H1 (cell line): Measurements from ENCODE around the gene TSPAN5. TPM values are rescaled to one million over a fixed set of nuclear protein-coding genes. Genes with fewer than 3 reads are reported as not detected.

Source experiments
- CTCF ChIA-PET: fragments of 300-600 bp; sonication (Branson Sonifier 250); formaldehyde crosslinking; loops from one replicate; lab custom pipeline; 2021; ENCODE audit not compliant: partially characterized antibody; lab: Charles Lee
- POLR2A ChIA-PET: fragments of 300-600 bp; sonication (Branson Sonifier 250); formaldehyde crosslinking; loops from one replicate; lab custom pipeline; 2021; ENCODE audit warnings: inconsistent platforms; ENCODE audit not compliant: partially characterized antibody; lab: Charles Lee
- DNase-seq, 2 experiments: peaks; one replicate each; pipeline versions ENCODE4 v3.0.0 to v3.0.0-alpha.2; 2010 to 2022; ENCODE audit warnings: low spot score in 2 of 2, low read depth in 1 of 2, mixed read lengths in 1 of 2
- FAIRE-seq: peaks from 2 replicates; lab custom pipeline; 2011; peaks lifted over from hg19 to GRCh38; lab: Jason Lieb, UNC
- H2AFZ ChIP-seq: 2 replicates; pipeline ENCODE4 v1.8.1; 2012; ENCODE audit warnings: low read length, inconsistent platforms
- H2AK5ac ChIP-seq: 2 replicates; pipeline ENCODE4 v1.6.1; 2013; ENCODE audit warnings: low read depth, low read length
- H2BK120ac ChIP-seq: replicated peaks from 2 replicates; pipeline ENCODE3; 2013; ENCODE audit warnings: low read depth, low read length, inconsistent platforms
- H2BK12ac ChIP-seq: 2 replicates; pipeline ENCODE4 v1.6.1; 2013; ENCODE audit warnings: low read depth, low read length
- H2BK15ac ChIP-seq: 2 replicates; pipeline ENCODE4 v1.6.1; 2013; ENCODE audit warnings: low read length
- H2BK20ac ChIP-seq: 2 replicates; pipeline ENCODE4 v1.6.1; 2013; ENCODE audit warnings: low read length
- H2BK5ac ChIP-seq: 2 replicates; pipeline ENCODE4 v1.6.1; 2013; ENCODE audit warnings: low read depth, low read length
- H3K14ac ChIP-seq: 2 replicates; pipeline ENCODE4 v1.6.1; 2013; ENCODE audit warnings: inconsistent platforms; ENCODE audit not compliant: insufficient read length
- H3K18ac ChIP-seq: 2 replicates; pipeline ENCODE4 v1.6.1; 2013; ENCODE audit warnings: low read length; ENCODE audit errors: extremely low read depth
- H3K23ac ChIP-seq: 2 replicates; pipeline ENCODE4 v1.6.1; 2013; ENCODE audit warnings: inconsistent platforms; ENCODE audit not compliant: insufficient read length
- H3K23me2 ChIP-seq: 2 replicates; pipeline ENCODE4 v1.6.1; 2013; ENCODE audit warnings: low read depth, low read length
- H3K27ac ChIP-seq: 2 replicates; pipeline ENCODE4 v1.6.1; 2011; ENCODE audit warnings: low read depth, low read length, inconsistent platforms
- H3K27me3 ChIP-seq, 4 experiments: replicated peaks in 1 of 4; 1 replicate in 1 of 4; 2 replicates in 3 of 4; pipeline versions ENCODE4 v1.6.1 to v1.8.1; 2011 to 2013; ENCODE audit warnings: low read length in 3 of 4, mild to moderate bottlenecking in 3 of 4, inconsistent platforms in 2 of 4, mixed read lengths in 2 of 4, moderate library complexity in 1 of 4; ENCODE audit not compliant: control insufficient read depth in 3 of 4, insufficient read depth in 3 of 4; ENCODE audit errors: extremely low read depth in 1 of 4
- H3K36me3 ChIP-seq, 4 experiments: 2 replicates each; pipeline versions ENCODE4 v1.6.1 to v1.8.1; 2011 to 2013; ENCODE audit warnings: mild to moderate bottlenecking in 4 of 4, low read length in 3 of 4, moderate library complexity in 2 of 4, control low read depth in 1 of 4, inconsistent platforms in 1 of 4; ENCODE audit not compliant: insufficient read depth in 4 of 4, control insufficient read depth in 2 of 4
- H3K4ac ChIP-seq: replicated peaks from 2 replicates; pipeline ENCODE3; 2013; ENCODE audit warnings: low read length, low read depth, mixed read lengths, inconsistent platforms; ENCODE audit not compliant: insufficient read length
- H3K4me1 ChIP-seq, 4 experiments: replicated peaks in 1 of 4; 1 replicate in 1 of 4; 2 replicates in 3 of 4; pipeline versions ENCODE4 v1.6.1 to v1.8.1; 2011 to 2013; ENCODE audit warnings: low read length in 3 of 4, inconsistent platforms in 2 of 4, mixed read lengths in 1 of 4; ENCODE audit not compliant: insufficient read depth in 4 of 4, control insufficient read depth in 3 of 4
- H3K4me2 ChIP-seq, 2 experiments: 2 replicates each; pipeline versions ENCODE4 v1.6.1 to v1.8.1; 2011 to 2013; ENCODE audit warnings: low read depth in 2 of 2, low read length in 2 of 2, control low read depth in 1 of 2, inconsistent platforms in 1 of 2, mild to moderate bottlenecking in 1 of 2; ENCODE audit not compliant: insufficient read depth in 1 of 2
- H3K4me3 ChIP-seq, 4 experiments: fragments of 200-600, 300-600 bp in 1 of 4; sonication (generic), shearing (Covaris generic), sonication (Bioruptor Twin) in 1 of 4; 2 replicates each; pipeline versions ENCODE4 v1.5.1 to v1.8.1; 2011 to 2016; ENCODE audit warnings: low read length in 4 of 4, low read depth in 3 of 4, control low read depth in 2 of 4, inconsistent platforms in 2 of 4, mild to moderate bottlenecking in 2 of 4, mixed read lengths in 1 of 4, moderate library complexity in 1 of 4; ENCODE audit not compliant: insufficient read depth in 2 of 4; ENCODE audit errors: extremely low read depth in 1 of 4
- H3K56ac ChIP-seq: replicated peaks from 2 replicates; pipeline ENCODE3; 2013; ENCODE audit warnings: low read depth, mild to moderate bottlenecking, mixed read lengths, low read length, inconsistent platforms; ENCODE audit not compliant: insufficient read length
- H3K79me1 ChIP-seq: 2 replicates; pipeline ENCODE4 v1.6.1; 2013; ENCODE audit warnings: low read depth, low read length, control low read depth
- H3K79me2 ChIP-seq, 2 experiments: 2 replicates each; pipeline versions ENCODE4 v1.6.1 to v1.8.1; 2012 to 2013; ENCODE audit warnings: low read length in 2 of 2, mild to moderate bottlenecking in 2 of 2, inconsistent platforms in 1 of 2; ENCODE audit not compliant: insufficient read depth in 2 of 2, control insufficient read depth in 1 of 2
- H3K9ac ChIP-seq, 4 experiments: replicated peaks in 1 of 4; 1 replicate in 1 of 4; 2 replicates in 3 of 4; pipeline versions ENCODE4 v1.6.1 to v1.8.1; 2011 to 2013; ENCODE audit warnings: low read depth in 3 of 4, low read length in 3 of 4, control low read depth in 2 of 4, mild to moderate bottlenecking in 2 of 4, moderate library complexity in 2 of 4, inconsistent platforms in 1 of 4; ENCODE audit errors: extremely low read depth in 1 of 4
- H3K9me3 ChIP-seq, 2 experiments: 2 replicates each; pipeline versions ENCODE4 v1.6.1 to v1.8.1; 2012 to 2013; ENCODE audit warnings: mild to moderate bottlenecking in 2 of 2, moderate library complexity in 2 of 2, control low read depth in 1 of 2, inconsistent platforms in 1 of 2, low read depth in 1 of 2, low read length in 1 of 2, mixed read lengths in 1 of 2; ENCODE audit not compliant: insufficient read depth in 2 of 2
- H4K20me1 ChIP-seq, 2 experiments: replicated peaks in 1 of 2; 2 replicates each; pipeline versions ENCODE3 to v1.8.1; 2011 to 2013; ENCODE audit warnings: inconsistent platforms in 2 of 2, low read length in 2 of 2, mild to moderate bottlenecking in 1 of 2; ENCODE audit not compliant: insufficient read depth in 2 of 2, control insufficient read depth in 1 of 2
- H4K5ac ChIP-seq: 2 replicates; pipeline ENCODE4 v1.6.1; 2013; ENCODE audit warnings: low read length, low read depth, mixed read lengths, inconsistent platforms; ENCODE audit not compliant: insufficient read length
- H4K8ac ChIP-seq: 2 replicates; pipeline ENCODE4 v1.8.0; 2013; ENCODE audit warnings: mild to moderate bottlenecking, moderate library complexity, low read length, inconsistent platforms; ENCODE audit not compliant: insufficient read depth; ENCODE audit errors: extremely low read depth
- H4K91ac ChIP-seq: replicated peaks from 2 replicates; pipeline ENCODE3; 2013; ENCODE audit warnings: low read length, mixed read lengths, inconsistent platforms; ENCODE audit not compliant: insufficient read length
- BCL11A ChIP-seq, 2 experiments: IDR thresholded peaks; one replicate each; pipeline ENCODE4 v1.6.1; 2011; ENCODE audit warnings: low read depth in 2 of 2, low read length in 2 of 2, mild to moderate bottlenecking in 2 of 2
- CHD2 ChIP-seq: IDR thresholded peaks from 2 replicates; pipeline ENCODE4 v1.6.1; 2012; ENCODE audit warnings: low read length, improper control_type of control experiment
- CREB1 ChIP-seq: IDR thresholded peaks from 2 replicates; pipeline ENCODE4 v1.6.1; 2012; ENCODE audit warnings: inconsistent platforms
- CTBP2 ChIP-seq: IDR thresholded peaks from 2 replicates; pipeline ENCODE4 v1.7.0; 2011; ENCODE audit warnings: borderline replicate concordance, mild to moderate bottlenecking, moderate library complexity, mixed read lengths, low read length; ENCODE audit not compliant: insufficient read depth, insufficient read length
- HDAC6 ChIP-seq: IDR thresholded peaks from one replicate; pipeline ENCODE4 v1.7.1; 2012; ENCODE audit warnings: low read depth, mild to moderate bottlenecking, inconsistent platforms, low read length, moderate library complexity
- KDM5A ChIP-seq: fragments of 200-600 bp; IDR thresholded peaks from 2 replicates; pipeline ENCODE4 v1.7.1; 2012; ENCODE audit warnings: mild to moderate bottlenecking, low read length, inconsistent platforms, mixed read lengths
- NRF1 ChIP-seq: IDR thresholded peaks from 2 replicates; pipeline ENCODE4 v1.6.1; 2011; ENCODE audit warnings: mild to moderate bottlenecking, low read depth, low read length, improper control_type of control experiment
- SUZ12 ChIP-seq: fragments of 200-600 bp; sonication (generic); IDR thresholded peaks from 2 replicates; pipeline ENCODE4 v1.6.1; 2012; ENCODE audit warnings: mild to moderate bottlenecking, inconsistent platforms, low read length, moderate library complexity, mixed read lengths
- WGBS, 2 experiments: shearing (Covaris generic) in 1 of 2; methylation state at CpG; one replicate each; pipeline versions ENCODE4 v1.1.6 to v1.1.7; 2013 to 2015; ENCODE audit warnings: low lambda C conversion rate in 2 of 2, mixed read lengths in 2 of 2, inconsistent platforms in 1 of 2, low coverage in 1 of 2, missing lambda C conversion rate in 1 of 2; ENCODE audit not compliant: insufficient replicate concordance in 2 of 2, insufficient coverage in 1 of 2, insufficient read length in 1 of 2; ENCODE audit errors: extremely low coverage in 1 of 2, missing lambda C conversion rate in 1 of 2; 5-methylcytosine and 5-hydroxymethylcytosine counted together
- polyA plus RNA-seq, 7 experiments: library from polyadenylated mRNA; depleted of rRNA in 3 of 7; stranded (reverse) in 5 of 7; unstranded in 2 of 7; fragments of >200 nt in 5 of 7; fragments of 200-250 nt in 2 of 7; gene quantifications; 1 replicate in 5 of 7; 2 replicates in 1 of 7; 4 replicates in 1 of 7; pipeline versions ENCODE4 v1.2.1 to v1.2.3, GENCODE V29; 2011 to 2013; ENCODE audit warnings: missing spikeins in 2 of 7, mixed read lengths in 2 of 7
- total RNA-seq: library from RNA; stranded (reverse); fragmentation: NEBNext Ultra II Directional; extraction: Animal tissue kit (Norgen Biotek cat#: 25700); gene quantifications from 2 replicates; pipeline ENCODE4 v1.2.1, GENCODE V29; 2021
- TF ChIP-seq, protein P1 (sequence below): IDR thresholded peaks from 2 replicates; pipeline ENCODE4 v1.6.1; 2012; ENCODE audit warnings: low read length, inconsistent platforms

The TSPAN5 gene
- total and polyA plus RNA-seq, 2 of the 8 experiments (the other 6 are each of a cell fraction or from before 2014, with no cell fraction given) = 17.6 to 21.2 TPM

DNA sequence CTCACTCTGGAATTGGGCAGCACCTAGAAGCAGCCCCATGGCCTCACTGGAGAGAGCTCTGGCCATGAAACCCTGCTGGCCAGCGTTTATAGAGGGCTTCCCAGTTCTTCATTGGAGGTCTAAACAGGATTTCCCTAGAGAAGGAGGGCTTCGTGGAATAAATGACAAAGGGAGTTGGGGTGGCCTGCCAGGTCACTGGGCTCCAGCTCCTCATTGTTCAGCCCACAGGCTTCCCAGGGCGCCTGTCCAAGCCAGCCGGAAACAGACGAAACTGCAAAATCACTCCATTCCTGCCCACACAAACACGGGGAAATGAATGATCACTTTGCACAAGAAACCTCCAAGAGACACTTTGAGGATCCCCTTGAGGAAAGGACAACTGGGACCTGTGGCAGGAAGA lies 189.7 kb downstream of the TSPAN5 start:
- FAIRE-seq (no peak), DNase-seq (no peak)
- Histone ChIP-seq H3K14ac (no peak overlapping the region), H3K79me2 (no peaks in the 10 kb centered on the region), H2BK15ac (no peak overlapping the region), H3K56ac (no peak overlapping the region), H3K23ac (no peak overlapping the region), H4K91ac (no peak overlapping the region), H3K4me3 (no peak overlapping the region), H2BK5ac (no peak overlapping the region), H3K79me1 (no peaks in the 10 kb centered on the region), H3K27me3 (no peaks in the 10 kb centered on the region), H4K5ac (no peak overlapping the region), H3K4me1 (peaks cover 0 to 8% (median under 1%) of the 10 kb centered on the region in 4 experiments; a peak in 4 of 7 replicates), H3K9me3 (no peaks in the 10 kb centered on the region), H4K8ac (no peak overlapping the region), H2AFZ (no peak overlapping the region), H3K4me2 (no peak overlapping the region), H3K23me2 (no peaks in the 10 kb centered on the region), H3K36me3 (0 out of 8 replicates have a peak, but pooled peaks cover 0 to 4% (median 0%) of the 10 kb centered on the region in 4 experiments), H2BK12ac (no peak overlapping the region), H4K20me1 (no peaks in the 10 kb centered on the region), H3K27ac (no peak overlapping the region), H2BK20ac (no peak overlapping the region), H2AK5ac (no peak overlapping the region), H3K4ac (no peak overlapping the region), H3K18ac (no peak overlapping the region), H2BK120ac (no peak overlapping the region), H3K9ac (no peak overlapping the region)
- WGBS, 2 experiments = 84% methylated on average over 6 of the region's 6 CpGs; no CpG with 5 or more reads in 1 of the 2 experiments
- POLR2A ChIA-PET = interaction anchor here (1.5 to 1.7 kb wide), 2 partner anchors 118 to 460 kb away, joined by 4 to 6 read pairs; no protein-coding TSS in a partner anchor
- CTCF ChIA-PET = interaction anchor here (1.1 to 2.8 kb wide), 19 partner anchors 10 to 587 kb away, joined by 3 to 13 read pairs (median 5); no protein-coding TSS in a partner anchor
- TF ChIP-seq CREB1 (no peak), CHD2 (no peak), NRF1 (no peak), CTBP2 (no peak), SUZ12 (no peak), HDAC6 (no peak), KDM5A (no peak), BCL11A (IDR thresholded peaks at IDR 0.05; ENCODE audit: low read depth in 2 of 2, low read length in 2 of 2) (no peak)
- TF ChIP-seq, protein P1, sequence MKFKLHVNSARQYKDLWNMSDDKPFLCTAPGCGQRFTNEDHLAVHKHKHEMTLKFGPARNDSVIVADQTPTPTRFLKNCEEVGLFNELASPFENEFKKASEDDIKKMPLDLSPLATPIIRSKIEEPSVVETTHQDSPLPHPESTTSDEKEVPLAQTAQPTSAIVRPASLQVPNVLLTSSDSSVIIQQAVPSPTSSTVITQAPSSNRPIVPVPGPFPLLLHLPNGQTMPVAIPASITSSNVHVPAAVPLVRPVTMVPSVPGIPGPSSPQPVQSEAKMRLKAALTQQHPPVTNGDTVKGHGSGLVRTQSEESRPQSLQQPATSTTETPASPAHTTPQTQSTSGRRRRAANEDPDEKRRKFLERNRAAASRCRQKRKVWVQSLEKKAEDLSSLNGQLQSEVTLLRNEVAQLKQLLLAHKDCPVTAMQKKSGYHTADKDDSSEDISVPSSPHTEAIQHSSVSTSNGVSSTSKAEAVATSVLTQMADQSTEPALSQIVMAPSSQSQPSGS = no peak
